Rectal smooth muscle tissue (tissue), 1 donor: ENCODE results near the gene ZDHHC20.

Experiments
- H3K27ac ChIP-seq: one replicate; pipeline ENCODE4 v1.7.0; 2013; ENCODE audit warnings: low read depth, low read length, inconsistent platforms
- H3K27me3 ChIP-seq: one replicate; pipeline ENCODE4 v1.7.0; 2013; ENCODE audit warnings: low read length; ENCODE audit not compliant: control insufficient read depth, insufficient read depth
- H3K36me3 ChIP-seq: one replicate; pipeline ENCODE4 v1.7.0; 2013; ENCODE audit warnings: low read length; ENCODE audit not compliant: control insufficient read depth, insufficient read depth
- H3K4me1 ChIP-seq: one replicate; pipeline ENCODE4 v1.7.0; 2013; ENCODE audit warnings: low read length; ENCODE audit not compliant: control insufficient read depth, insufficient read depth
- H3K4me3 ChIP-seq: one replicate; pipeline ENCODE4 v1.7.0; 2013; ENCODE audit warnings: low read length
- H3K9ac ChIP-seq: one replicate; pipeline ENCODE4 v1.7.0; 2013; ENCODE audit warnings: low read length

The ZDHHC20 gene

GRCh38 chr13:21465710-21466160 is 6.6 kb upstream of the ZDHHC20 start:
- Histone ChIP-seq H3K9ac (no peak overlapping the region), H3K27ac (no peak overlapping the region)

GRCh38 chr13:21463424-21463823 is 4.3 kb upstream of the ZDHHC20 start:
- Histone ChIP-seq H3K36me3 (no peaks in the 10 kb centered on the region), H3K27me3 (no peaks in the 10 kb centered on the region), H3K9ac (no peak overlapping the region), H3K4me3 (no peak overlapping the region), H3K27ac (no peak overlapping the region), H3K4me1 (no peaks in the 10 kb centered on the region)

More at GRCh38 chr13:21465710-21466160, 6.6 kb upstream of the ZDHHC20 start:
- Histone ChIP-seq H3K36me3 (no peaks in the 10 kb centered on the region), H3K4me3 (no peak overlapping the region), H3K4me1 (no peaks in the 10 kb centered on the region), H3K27me3 (no peaks in the 10 kb centered on the region)

- Histone ChIP-seq H3K27me3 (no peaks in the 10 kb centered on the region), H3K36me3 (no peaks in the 10 kb centered on the region), H3K9ac (no peak overlapping the region), H3K4me1 (peaks cover 6% of the 10 kb centered on the region), H3K4me3 (no peak overlapping the region), H3K27ac (no peak overlapping the region)
These were observed 2.0 kb upstream of the ZDHHC20 start for GRCh38 chr13:21461131-21461530.

GRCh38 chr13:21458451-21458812 is 671 bp downstream of the ZDHHC20 start:
- H3K36me3 ChIP-seq, result no peaks in the 10 kb centered on the region
- H3K4me1 ChIP-seq, result peaks cover 6% of the 10 kb centered on the region
- peak overlapping the region; percentile 94 for H3K4me3 ChIP-seq
- peak overlapping the region; percentile 72 for H3K9ac ChIP-seq
- H3K27me3 ChIP-seq, result no peaks in the 10 kb centered on the region
- H3K27ac ChIP-seq, result peak overlapping the region; percentile 78

GRCh38 chr13:21453387-21454081 is 5.6 kb downstream of the ZDHHC20 start:
- Histone ChIP-seq H3K4me3 (no peak overlapping the region), H3K9ac (no peak overlapping the region), H3K27ac (no peak overlapping the region), H3K36me3 (no peaks in the 10 kb centered on the region), H3K27me3 (no peaks in the 10 kb centered on the region), H3K4me1 (peaks cover 6% of the 10 kb centered on the region)

- no peaks in the 10 kb centered on the region for H3K27me3 ChIP-seq
- no peak overlapping the region for H3K4me3 ChIP-seq
- no peak overlapping the region for H3K27ac ChIP-seq
- no peak overlapping the region for H3K9ac ChIP-seq
- no peaks in the 10 kb centered on the region for H3K36me3 ChIP-seq
- no peaks in the 10 kb centered on the region for H3K4me1 ChIP-seq
These were observed 8.2 kb downstream of the ZDHHC20 start for GRCh38 chr13:21450936-21451335.

GRCh38 chr13:21446656-21447055 is 12.4 kb downstream of the ZDHHC20 start:
- Histone ChIP-seq H3K36me3 (no peaks in the 10 kb centered on the region), H3K9ac (no peak overlapping the region), H3K4me1 (no peaks in the 10 kb centered on the region), H3K27me3 (no peaks in the 10 kb centered on the region), H3K4me3 (no peak overlapping the region), H3K27ac (no peak overlapping the region)

GRCh38 chr13:21445759-21446158 is 13.3 kb downstream of the ZDHHC20 start:
- H3K27me3 ChIP-seq, result no peaks in the 10 kb centered on the region
- H3K36me3 ChIP-seq, result no peaks in the 10 kb centered on the region
- no peak overlapping the region for H3K27ac ChIP-seq
- no peak overlapping the region for H3K9ac ChIP-seq
- H3K4me3 ChIP-seq, result no peak overlapping the region
- no peaks in the 10 kb centered on the region for H3K4me1 ChIP-seq

- H3K27ac ChIP-seq, result no peak overlapping the region
- no peak overlapping the region for H3K4me3 ChIP-seq
- no peaks in the 10 kb centered on the region for H3K4me1 ChIP-seq
- no peaks in the 10 kb centered on the region for H3K27me3 ChIP-seq
- H3K36me3 ChIP-seq, result no peaks in the 10 kb centered on the region
- H3K9ac ChIP-seq, result no peak overlapping the region
These were observed 15.9 kb downstream of the ZDHHC20 start for GRCh38 chr13:21443171-21443570.

GRCh38 chr13:21436582-21436981 is 22.5 kb downstream of the ZDHHC20 start:
- no peak overlapping the region for H3K4me3 ChIP-seq
- no peak overlapping the region for H3K9ac ChIP-seq
- H3K27ac ChIP-seq, result peak overlapping the region; percentile 37
- H3K36me3 ChIP-seq, result no peaks in the 10 kb centered on the region
- H3K4me1 ChIP-seq, result no peaks in the 10 kb centered on the region
- no peaks in the 10 kb centered on the region for H3K27me3 ChIP-seq

- H3K27me3 ChIP-seq, result no peaks in the 10 kb centered on the region
- no peak overlapping the region for H3K4me3 ChIP-seq
- H3K27ac ChIP-seq, result no peak overlapping the region
- H3K4me1 ChIP-seq, result no peaks in the 10 kb centered on the region
- H3K9ac ChIP-seq, result no peak overlapping the region
- H3K36me3 ChIP-seq, result no peaks in the 10 kb centered on the region
These were observed 23.4 kb downstream of the ZDHHC20 start for GRCh38 chr13:21435687-21436151.

GRCh38 chr13:21435231-21435630 is 23.9 kb downstream of the ZDHHC20 start:
- H3K27me3 ChIP-seq, result no peaks in the 10 kb centered on the region
- H3K4me1 ChIP-seq, result no peaks in the 10 kb centered on the region
- H3K36me3 ChIP-seq, result no peaks in the 10 kb centered on the region
- H3K27ac ChIP-seq, result no peak overlapping the region
- no peak overlapping the region for H3K4me3 ChIP-seq
- H3K9ac ChIP-seq, result no peak overlapping the region

GRCh38 chr13:21434588-21434987 is 24.5 kb downstream of the ZDHHC20 start:
- no peak overlapping the region for H3K9ac ChIP-seq
- no peak overlapping the region for H3K27ac ChIP-seq
- H3K27me3 ChIP-seq, result no peaks in the 10 kb centered on the region
- H3K4me3 ChIP-seq, result no peak overlapping the region
- no peaks in the 10 kb centered on the region for H3K4me1 ChIP-seq
- no peaks in the 10 kb centered on the region for H3K36me3 ChIP-seq
